ENCODE results near the gene LRRK1. TPM values are rescaled to one million over a fixed set of nuclear protein-coding genes. Genes with fewer than 3 reads are reported as not detected.

The LRRK1 gene
- total and polyA plus RNA-seq, 2 of the 4 experiments (the other 2 are of a cell fraction) = 3.0 to 5.8 TPM

DNA sequence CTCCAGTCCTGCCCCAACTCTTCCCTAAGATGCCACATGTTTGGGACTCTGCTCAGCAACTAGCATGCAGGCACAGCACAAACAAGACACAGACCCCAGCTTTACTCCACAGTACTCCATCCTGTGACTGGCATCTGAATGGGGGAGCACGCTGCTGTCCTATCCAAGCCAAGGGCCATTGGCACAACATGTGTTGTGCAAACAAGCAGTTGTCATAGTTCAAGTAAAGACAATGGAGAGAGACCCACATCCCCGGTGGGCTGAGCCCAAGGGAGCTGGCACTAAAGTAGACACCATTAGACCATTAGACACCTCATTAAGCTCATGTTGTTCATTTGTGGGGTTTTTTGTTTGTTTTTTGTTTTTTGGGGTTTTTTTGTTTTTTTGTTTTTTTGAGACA, 200.0 kb downstream of the LRRK1 start:
- ChIA-PET CTCF (interaction anchor here (0.6 kb wide), 1 partner anchor 83 kb away, joined by 3 read pairs; no protein-coding TSS in a partner anchor), POLR2A (ENCODE audit: unreplicated experiment) (no interaction called here)
- Histone ChIP-seq H3K4me3 (ENCODE audit: insufficient read depth, low read depth, low read length) (no peak overlapping the region), H4K20me1 (ENCODE audit: insufficient read depth, low read length) (no peaks in the 10 kb centered on the region), H3K27ac (ENCODE audit: insufficient read depth, low read length) (no peak overlapping the region), H2BK20ac (ENCODE audit: low read depth, low read length) (no peak overlapping the region), H4K8ac (ENCODE audit: low read depth in 2 of 2, low read length in 2 of 2) (no peak overlapping the region), H3K36me3 (ENCODE audit: control insufficient read depth, insufficient read depth, low read length) (no peaks in the 10 kb centered on the region), H3K27me3 (ENCODE audit: control insufficient read depth, insufficient read depth, low read length) (no peaks in the 10 kb centered on the region), H3K23ac (ENCODE audit: low read depth, low read length) (no peak overlapping the region), H3K79me1 (ENCODE audit: low read depth in 1 of 2, low read length in 2 of 2) (peaks cover 4 to 14% of the 10 kb centered on the region in 2 experiments; a peak in 3 of 4 replicates), H3K4me1 (ENCODE audit: control insufficient read depth, insufficient read depth, low read length) (peaks cover 26% of the 10 kb centered on the region), H3K4me2 (ENCODE audit: low read depth, low read length) (no peak overlapping the region), H2AK9ac (replicated peaks; ENCODE audit: low read depth, low read length, poor library complexity) (no peak overlapping the region), H3K9ac (ENCODE audit: low read depth, low read length) (no peak overlapping the region), H3K9me3 (ENCODE audit: control insufficient read depth, insufficient read depth, low read length) (no peaks in the 10 kb centered on the region), H2BK5ac (ENCODE audit: low read depth, low read length, poor library complexity, severe bottlenecking) (no peak overlapping the region), H3K9me1 (ENCODE audit: insufficient read depth, low read length) (peaks cover 7% of the 10 kb centered on the region), H3K56ac (ENCODE audit: extremely low read depth, insufficient read depth, low read length) (no peak overlapping the region), H3K14ac (replicated peaks; ENCODE audit: low read depth, low read length) (no peak overlapping the region), H3K4ac (ENCODE audit: low read depth, low read length) (0 out of 2 replicates have a peak overlapping the region, but pooled peaks have one; percentile 4), H3K18ac (ENCODE audit: low read depth, low read length) (no peak overlapping the region), H2BK120ac (ENCODE audit: low read depth, low read length) (0 out of 2 replicates have a peak overlapping the region, but pooled peaks have one; percentile 19), H4K5ac (ENCODE audit: low read depth, low read length) (no peak overlapping the region), H2BK15ac (ENCODE audit: low read depth, low read length) (no peak overlapping the region), H2AK5ac (ENCODE audit: low read depth, low read length) (peak overlapping the region; percentile 47; the same call in 1 of the 2 replicates), H2AFZ (replicated peaks; ENCODE audit: low read length, poor library complexity) (no peak overlapping the region), H4K91ac (ENCODE audit: insufficient read depth, low read depth, low read length) (peak overlapping the region; percentile 32; the same call in 1 of the 2 replicates)
- BruUV-seq (replicated peaks) = no TSS peak
- intact Hi-C loops (cut with micrococcal nuclease) (no loop called here), dilution Hi-C loops (cut with HindIII; ENCODE audit: low sequenced_read_pairs, unreplicated experiment) (no loop called here), in situ Hi-C loops (cut with MboI; ENCODE audit: low sequenced_read_pairs) (no loop called here)
- no CpG with 5 or more reads among the region's 2 CpGs for WGBS, 2 experiments (ENCODE audit: extremely low coverage in 2 of 2, insufficient read length in 1 of 2)
- TF ChIP-seq MAZ (IDR thresholded peaks at IDR 0.05; ENCODE audit: borderline replicate concordance, low read depth, low read length) = no peak
- TF ChIP-seq POLR2A (IDR thresholded peaks at IDR 0.05; ENCODE audit: low read depth, low read length) = no peak
- no peak for TF ChIP-seq ELK1 (IDR thresholded peaks at IDR 0.05; ENCODE audit: borderline replicate concordance, low read depth, low read length)
- no peak for TF ChIP-seq BHLHE40 (IDR thresholded peaks at IDR 0.05; ENCODE audit: low read depth, low read length)
- TF ChIP-seq FOS (IDR thresholded peaks at IDR 0.05; ENCODE audit: low read depth, low read length) = no peak
- no peak for TF ChIP-seq RFX5 (IDR thresholded peaks at IDR 0.05; ENCODE audit: low read depth, low read length)
- TF ChIP-seq, protein P1, sequence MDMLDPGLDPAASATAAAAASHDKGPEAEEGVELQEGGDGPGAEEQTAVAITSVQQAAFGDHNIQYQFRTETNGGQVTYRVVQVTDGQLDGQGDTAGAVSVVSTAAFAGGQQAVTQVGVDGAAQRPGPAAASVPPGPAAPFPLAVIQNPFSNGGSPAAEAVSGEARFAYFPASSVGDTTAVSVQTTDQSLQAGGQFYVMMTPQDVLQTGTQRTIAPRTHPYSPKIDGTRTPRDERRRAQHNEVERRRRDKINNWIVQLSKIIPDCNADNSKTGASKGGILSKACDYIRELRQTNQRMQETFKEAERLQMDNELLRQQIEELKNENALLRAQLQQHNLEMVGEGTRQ (IDR thresholded peaks at IDR 0.05; ENCODE audit: low read depth, low read length) = no peak
- TF ChIP-seq MAFK (IDR thresholded peaks at IDR 0.05; ENCODE audit: low read depth, low read length) = no peak
- no peak for TF ChIP-seq CHD1 (IDR thresholded peaks at IDR 0.05; ENCODE audit: low read depth, low read length)
- TF ChIP-seq RCOR1 (IDR thresholded peaks at IDR 0.05; ENCODE audit: insufficient replicate concordance, low read length) = no peak
- TF ChIP-seq CTCF (conservative IDR thresholded peaks at IDR 0.05; ENCODE audit: low read depth, low read length) = no peak
- TF ChIP-seq SMC3 (IDR thresholded peaks at IDR 0.05; ENCODE audit: low read depth, low read length) = no peak
- TF ChIP-seq RAD21 (IDR thresholded peaks at IDR 0.05; ENCODE audit: low read length) = no peak
- TF ChIP-seq MXI1 (IDR thresholded peaks at IDR 0.05; ENCODE audit: borderline replicate concordance, low read depth, low read length) = no peak
- ATAC-seq (ENCODE audit: low read depth) (no peak), DNase-seq (no peak)
